Heart left ventricle (tissue), 16 donors: ENCODE measurements around the gene CHRNA3. TPM values are rescaled to one million over a fixed set of nuclear protein-coding genes. Genes with fewer than 3 reads are reported as not detected.

Source experiments
- ATAC-seq, 4 donors: fragments of 200-7000 bp; cut with Tn5 transposase; one replicate each; pipeline ENCODE4 v1.9.1; 2020 to 2022; ENCODE audit warnings: moderate library complexity in 4 of 4, mild to moderate bottlenecking in 3 of 4, moderate number of reproducible peaks in 1 of 4
- DNase-seq, 5 donors: peaks; one replicate each; pipeline ENCODE4 v3.0.0-alpha.2; 2020
- H3K27ac ChIP-seq, 12 donors: fragments of 200-600 bp; sonication (generic) in 4 of 12; one replicate each; pipeline versions ENCODE4 v1.5.0 to v1.8.0; 2016 to 2022; ENCODE audit warnings: mild to moderate bottlenecking in 2 of 12
- H3K27me3 ChIP-seq, 9 donors: fragments of 200-600 bp; sonication (generic) in 2 of 9; one replicate each; pipeline versions ENCODE4 v1.5.1 to v1.8.0; 2016 to 2022; ENCODE audit warnings: mild to moderate bottlenecking in 3 of 9
- H3K36me3 ChIP-seq, 9 donors: fragments of 200-600 bp; sonication (generic) in 2 of 9; one replicate each; pipeline versions ENCODE4 v1.5.0 to v1.8.0; 2018 to 2022; ENCODE audit warnings: mild to moderate bottlenecking in 2 of 9
- H3K4me1 ChIP-seq, 12 donors: fragments of 200-600 bp; sonication (generic) in 4 of 12; one replicate each; pipeline versions ENCODE4 v1.5.0 to v1.8.0; 2016 to 2022; ENCODE audit warnings: mild to moderate bottlenecking in 3 of 12
- H3K4me3 ChIP-seq, 12 donors: fragments of 200-600 bp; sonication (generic) in 4 of 12; one replicate each; pipeline versions ENCODE4 v1.5.0 to v1.8.0; 2017 to 2022; ENCODE audit warnings: mild to moderate bottlenecking in 9 of 12, moderate library complexity in 4 of 12
- H3K9me3 ChIP-seq, 12 donors: fragments of 200-600 bp; sonication (generic) in 4 of 12; one replicate each; pipeline versions ENCODE4 v1.5.0 to v1.8.0; 2016 to 2022; ENCODE audit warnings: mild to moderate bottlenecking in 1 of 12
- CTCF ChIP-seq, 12 donors: fragments of 200-600 bp; sonication (generic) in 4 of 12; IDR thresholded peaks; one replicate each; pipeline versions ENCODE4 v1.5.0 to v1.8.0; 2018 to 2022; ENCODE audit warnings: antibody characterized with exemption in 12 of 12, mild to moderate bottlenecking in 5 of 12
- POLR2A ChIP-seq, 2 donors: fragments of 450-650 bp; IDR thresholded peaks; one replicate each; pipeline ENCODE4 v1.6.1; 2017; ENCODE audit warnings: antibody characterized with exemption in 2 of 2, mild to moderate bottlenecking in 2 of 2, moderate library complexity in 2 of 2
- WGBS, 4 donors: extraction: QIAGEN DNeasy Blood & Tissue Kit in 2 of 4; methylation state at CpG; one replicate each; pipeline versions ENCODE4 v1.1.5 to v1.1.7; 2013 to 2018; 5-methylcytosine and 5-hydroxymethylcytosine counted together
- intact Hi-C, 10 donors: fragments of 100-400 bp; cut with DNase I; formaldehyde crosslinking; loops; one replicate each; pipeline versions ENCODE4 v1.11.1 to v1.14.2; 2022
- polyA plus RNA-seq, 2 donors: library from polyadenylated mRNA; stranded (reverse); fragments of 200-250 nt; gene quantifications; one replicate each; pipeline ENCODE4 v1.2.3, GENCODE V29; 2013
- total RNA-seq, 9 donors: library from RNA; depleted of rRNA in 2 of 9; stranded (reverse); fragments of >200 nt in 2 of 9; fragmentation: NEBNext Ultra II Directional in 3 of 9; extraction: Animal tissue kit (Norgen Biotek cat#: 25700) in 3 of 9; gene quantifications; one replicate each; pipeline versions ENCODE4 v1.1.0 to v1.2.4, GENCODE V29; 2016 to 2023
- donor health status: ischemic (EF 13 %, LVEDD 7.1; RV severe dilation, severe dysfunction).
- donor health status: healthy with polysubstance abuse.
- donor health status: DM: no; HTN: yes; CAD: no.
- donor health status: DM: no; HTN: no; CAD: no.
- donor health status: ischemic (EF 25% LVEDD 6.9; RV normal size, moderate dysfunction).
- donor health status: ischemic (EF 25% LVEDD 5.7; RV mildly dilated, moderate dysfunction).
- donor health status: healthy.
- donor health status: DM: yes; HTN: yes; CAD: no.
- donor health status: ischemic (EF 35%, LVEDD 5.7; RV mildly dilated, moderate dysfunction).
- donor health status: nonischemic (EF 11% LVEDD 7.7; RV severe dilation, severe dysfunction).
- donor health status: DM: yes; HTN: yes; CAD: no.
- donor health status: PGD.
- donor health status: ischemic (EF 29% LVEDD 5.4; RV normal size, mild dysfunction).
- donor health status: nonischemic (EF 23%, LVEDD 6.1; RV moderate dilation, normal function).

Gene CHRNA3
- total and polyA plus RNA-seq, 11 donors: 0.06 to 6.9 (median 0.30) TPM; not detected in 4

- H3K9me3 ChIP-seq: no peaks in the 10 kb centered on the region
- no peak for DNase-seq
- WGBS, 4 donors: 81 to 85% (median 83%) methylated on average over 6 of the region's 6 CpGs
- ATAC-seq: no peak
- TF ChIP-seq CTCF (IDR thresholded peaks at IDR 0.05) (no peak), POLR2A (IDR thresholded peaks at IDR 0.05) (no peak)
- intact Hi-C loops: loop anchor here in 1 of 10 donors (10.0 kb wide), 1 partner anchor 558 kb away; no protein-coding TSS in a partner anchor
- no peaks in the 10 kb centered on the region for H3K36me3 ChIP-seq
- H3K4me1 ChIP-seq: no peaks in the 10 kb centered on the region
- H3K27ac ChIP-seq: no peak overlapping the region
- peaks cover 0 to 41% (median 6%) of the 10 kb centered on the region in 9 donors for H3K27me3 ChIP-seq
- H3K4me3 ChIP-seq: no peak overlapping the region
Measured at GRCh38 chr15:78626381-78626995, 5.7 kb upstream of the CHRNA3 start.

GRCh38 chr15:78625606-78626280 is 4.9 kb upstream of the CHRNA3 start:
- WGBS, 4 donors: 72 to 78% (median 75%) methylated on average over 8 to 12 of the region's 12 CpGs
- Histone ChIP-seq H3K27me3 (peaks cover under 1 to 48% (median 13%) of the 10 kb centered on the region in 9 donors), H3K4me3 (no peak overlapping the region), H3K4me1 (peaks cover 0 to 5% (median 3%) of the 10 kb centered on the region in 12 donors), H3K9me3 (no peaks in the 10 kb centered on the region), H3K27ac (no peak overlapping the region), H3K36me3 (no peaks in the 10 kb centered on the region)
- TF ChIP-seq CTCF (IDR thresholded peaks at IDR 0.05): no peak
- TF ChIP-seq POLR2A (IDR thresholded peaks at IDR 0.05): no peak
- ATAC-seq (no peak), DNase-seq (no peak)
- intact Hi-C loops: loop anchor here in 1 of 10 donors (10.0 kb wide), 1 partner anchor 559 kb away; no protein-coding TSS in a partner anchor

- H3K27ac ChIP-seq: no peak overlapping the region
- ATAC-seq: no peak
- 84 to 86% (median 85%) methylated on average over 13 to 17 of the region's 17 CpGs for WGBS, 4 donors
- no peaks in the 10 kb centered on the region for H3K36me3 ChIP-seq
- TF ChIP-seq POLR2A (IDR thresholded peaks at IDR 0.05) (no peak), CTCF (IDR thresholded peaks at IDR 0.05) (no peak)
- H3K4me1 ChIP-seq: peaks cover 0 to 13% (median 8%) of the 10 kb centered on the region in 12 donors
- no peak for DNase-seq
- peaks cover 9 to 56% (median 21%) of the 10 kb centered on the region in 9 donors for H3K27me3 ChIP-seq
- intact Hi-C loops: loop anchor here in 1 of 10 donors (10.0 kb wide), 1 partner anchor 560 kb away; no protein-coding TSS in a partner anchor
- H3K9me3 ChIP-seq: no peaks in the 10 kb centered on the region
- H3K4me3 ChIP-seq: no peak overlapping the region
Measured at GRCh38 chr15:78624651-78625590, 4.1 kb upstream of the CHRNA3 start.
